HEK293T (cell line): ENCODE data around the gene PLEK.

ENCODE experiments used
- BHLHE40 ChIP-seq: fragments of 450-650 bp; IDR thresholded peaks from 2 replicates; pipeline ENCODE4 v1.6.1; 2016; ENCODE audit warnings: mild to moderate bottlenecking, moderate library complexity, borderline replicate concordance
- FOXA1 ChIP-seq: fragments of 450-650 bp; IDR thresholded peaks from 2 replicates; pipeline ENCODE4 v1.6.1; 2016; ENCODE audit warnings: mild to moderate bottlenecking
- FOXK2 ChIP-seq: fragments of 450-650 bp; IDR thresholded peaks from 2 replicates; pipeline ENCODE4 v1.6.1; 2016; ENCODE audit warnings: mild to moderate bottlenecking
- FOXM1 ChIP-seq: fragments of 450-650 bp; IDR thresholded peaks from 2 replicates; pipeline ENCODE4 v1.6.1; 2017; ENCODE audit warnings: mild to moderate bottlenecking, borderline replicate concordance
- L3MBTL2 ChIP-seq: fragments of 450-650 bp; conservative IDR thresholded peaks from 2 replicates; pipeline ENCODE4 v1.6.1; 2016; ENCODE audit warnings: mild to moderate bottlenecking
- SP1 ChIP-seq: fragments of 450-650 bp; IDR thresholded peaks from 2 replicates; pipeline ENCODE4 v1.6.1; 2017
- SUZ12 ChIP-seq: fragments of 450-650 bp; IDR thresholded peaks from 2 replicates; pipeline ENCODE4 v1.6.1; 2016; ENCODE audit warnings: mild to moderate bottlenecking
- ZNF384 ChIP-seq: fragments of 450-650 bp; IDR thresholded peaks from 2 replicates; pipeline ENCODE4 v1.6.1; 2016

DNA sequence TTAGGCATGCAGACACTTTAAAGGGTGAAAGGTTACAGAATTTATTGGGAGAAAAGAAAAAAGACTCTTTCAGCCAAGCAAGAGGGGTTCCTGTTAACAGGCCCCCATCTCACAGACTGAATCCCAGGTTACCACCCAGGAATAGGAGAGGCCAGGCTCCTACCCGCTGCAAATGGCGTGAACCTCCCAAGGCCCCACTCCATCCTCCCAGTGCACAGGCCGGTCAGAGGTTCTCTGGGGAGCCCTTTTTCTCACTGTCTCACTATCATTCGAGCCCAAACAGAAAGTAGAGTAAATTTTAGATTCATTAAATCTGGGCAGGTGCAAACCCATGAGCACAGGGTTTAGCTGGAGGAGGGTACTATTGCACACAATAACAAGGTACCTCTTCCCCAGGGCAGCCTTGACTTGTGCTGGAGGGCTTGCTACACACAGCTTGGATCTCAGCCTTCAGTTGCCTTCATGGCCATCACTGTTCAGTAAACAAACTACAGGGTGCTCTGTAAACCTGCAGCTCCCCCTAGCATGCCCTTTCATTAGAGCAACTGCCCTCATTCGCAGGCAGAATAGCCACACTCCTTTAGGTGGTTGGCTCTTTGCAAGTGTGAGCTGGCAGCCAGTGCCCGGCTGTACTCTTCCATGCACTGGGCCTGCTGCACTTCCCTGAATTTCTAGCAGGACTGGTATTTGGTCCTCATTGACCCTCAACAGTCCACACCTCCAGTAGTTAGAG lies 7.3 kb upstream of the PLEK start:
- no peak for TF ChIP-seq FOXM1
- no peak for TF ChIP-seq SP1
- TF ChIP-seq FOXA1, result no peak
- TF ChIP-seq FOXK2, result no peak
- no peak for TF ChIP-seq SUZ12
- no peak for TF ChIP-seq ZNF384
- TF ChIP-seq BHLHE40, result no peak
- no peak for TF ChIP-seq L3MBTL2
